GM20431 (cell line): ENCODE results near the gene PLEKHA4.

Source experiments
- in situ Hi-C: fragments of 300-500 bp; cut with MseI, MboI; formaldehyde crosslinking; loops from one replicate; pipeline ENCODE4 v1.15.0; 2020; ENCODE audit warnings: low sequenced_read_pairs; ENCODE audit not compliant: unreplicated experiment

Gene PLEKHA4

GRCh38 chr19:48835734-48836088 is 32.7 kb downstream of the PLEKHA4 start:
- in situ Hi-C loops, result no loop called here

- in situ Hi-C loops, result no loop called here
Observed at GRCh38 chr19:48833977-48834376, 34.4 kb downstream of the PLEKHA4 start.

- in situ Hi-C loops, result no loop called here
Observed at GRCh38 chr19:48833049-48833448, 35.4 kb downstream of the PLEKHA4 start.

- in situ Hi-C loops, result no loop called here
Observed at GRCh38 chr19:48830965-48831364, 37.5 kb downstream of the PLEKHA4 start.

GRCh38 chr19:48830088-48830487 is 38.3 kb downstream of the PLEKHA4 start:
- in situ Hi-C loops, result no loop called here

- in situ Hi-C loops, result no loop called here
Observed at GRCh38 chr19:48826606-48827020, 41.8 kb downstream of the PLEKHA4 start.

- in situ Hi-C loops, result no loop called here
Observed at GRCh38 chr19:48822514-48822913, 45.9 kb downstream of the PLEKHA4 start.

- in situ Hi-C loops, result no loop called here
Observed at GRCh38 chr19:48821633-48822032, 46.8 kb downstream of the PLEKHA4 start.

- in situ Hi-C loops, result no loop called here
Observed at GRCh38 chr19:48819366-48819816, 49.0 kb downstream of the PLEKHA4 start.

GRCh38 chr19:48818234-48818820 is 50.1 kb downstream of the PLEKHA4 start:
- in situ Hi-C loops, result no loop called here

GRCh38 chr19:48817585-48818124 is 50.8 kb downstream of the PLEKHA4 start:
- in situ Hi-C loops, result no loop called here

- in situ Hi-C loops, result no loop called here
Observed at GRCh38 chr19:48815870-48816501, 52.4 kb downstream of the PLEKHA4 start.

GRCh38 chr19:48814895-48815294 is 53.5 kb downstream of the PLEKHA4 start:
- in situ Hi-C loops, result no loop called here

- in situ Hi-C loops, result no loop called here
Observed at GRCh38 chr19:48813123-48813913, 55.1 kb downstream of the PLEKHA4 start.

- in situ Hi-C loops, result no loop called here
Observed at GRCh38 chr19:48812094-48812929, 56.1 kb downstream of the PLEKHA4 start.

- in situ Hi-C loops, result no loop called here
Observed at GRCh38 chr19:48810151-48810550, 58.3 kb downstream of the PLEKHA4 start.

GRCh38 chr19:48807590-48808308 is 60.7 kb downstream of the PLEKHA4 start:
- in situ Hi-C loops, result no loop called here

GRCh38 chr19:48806818-48807589 is 61.4 kb downstream of the PLEKHA4 start:
- in situ Hi-C loops, result no loop called here

- in situ Hi-C loops, result no loop called here
Observed at GRCh38 chr19:48806518-48806817, 61.9 kb downstream of the PLEKHA4 start.
